ENCODE results near the gene PBX1.

DNA sequence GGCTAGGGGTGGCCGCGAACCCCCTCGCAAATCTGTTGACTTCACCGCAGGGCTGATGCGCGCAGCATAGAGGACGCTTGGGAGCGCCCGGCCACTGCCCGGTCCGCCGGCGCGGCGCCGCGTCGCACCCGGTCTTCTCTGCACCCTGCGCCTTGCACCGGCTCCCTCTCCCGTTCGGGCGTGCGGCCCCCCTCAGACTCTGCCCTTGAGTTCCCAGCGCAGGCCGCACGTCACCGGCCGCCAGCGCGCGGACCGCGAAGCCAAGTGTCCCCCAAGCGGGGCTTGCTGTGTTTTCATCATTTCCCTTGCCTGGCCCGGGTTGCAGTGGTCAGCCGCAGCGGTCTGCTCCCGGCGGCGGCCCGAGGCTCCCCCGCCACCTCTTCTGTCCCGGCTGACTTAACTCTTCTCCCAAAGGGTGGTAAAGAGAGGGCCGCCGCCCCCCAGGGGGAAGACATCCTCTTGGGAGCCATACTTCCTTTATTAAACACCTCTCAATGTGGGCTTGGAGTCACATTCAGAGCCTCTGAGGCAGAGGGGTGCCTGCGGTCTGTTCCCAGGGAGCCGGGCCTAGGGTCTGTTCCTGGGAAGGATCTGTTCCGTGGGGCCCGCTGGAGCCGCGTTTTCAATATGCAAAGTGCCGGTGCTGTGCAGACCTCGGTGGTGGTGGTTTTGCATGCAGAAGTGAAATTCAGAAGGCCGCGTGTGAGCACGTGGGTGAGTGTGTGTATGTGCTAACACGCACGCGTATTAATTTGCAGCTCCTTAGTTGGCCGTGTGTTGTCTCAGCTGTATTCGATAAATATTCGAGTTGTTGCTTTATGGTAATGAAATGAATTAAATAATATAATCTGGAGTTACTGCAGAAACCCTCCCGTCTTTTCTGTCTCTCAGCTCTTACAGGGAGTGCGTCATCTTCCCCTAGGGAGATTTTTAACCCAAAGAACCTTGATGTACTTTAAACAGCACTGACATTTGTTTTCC, 17.6 kb downstream of the PBX1 start:
- TF ChIP-seq POLR2AphosphoS5 (IDR thresholded peaks at IDR 0.05), result no peak
- no peak for TF ChIP-seq POLR2A (IDR thresholded peaks at IDR 0.05)
- TF ChIP-seq, protein P1, sequence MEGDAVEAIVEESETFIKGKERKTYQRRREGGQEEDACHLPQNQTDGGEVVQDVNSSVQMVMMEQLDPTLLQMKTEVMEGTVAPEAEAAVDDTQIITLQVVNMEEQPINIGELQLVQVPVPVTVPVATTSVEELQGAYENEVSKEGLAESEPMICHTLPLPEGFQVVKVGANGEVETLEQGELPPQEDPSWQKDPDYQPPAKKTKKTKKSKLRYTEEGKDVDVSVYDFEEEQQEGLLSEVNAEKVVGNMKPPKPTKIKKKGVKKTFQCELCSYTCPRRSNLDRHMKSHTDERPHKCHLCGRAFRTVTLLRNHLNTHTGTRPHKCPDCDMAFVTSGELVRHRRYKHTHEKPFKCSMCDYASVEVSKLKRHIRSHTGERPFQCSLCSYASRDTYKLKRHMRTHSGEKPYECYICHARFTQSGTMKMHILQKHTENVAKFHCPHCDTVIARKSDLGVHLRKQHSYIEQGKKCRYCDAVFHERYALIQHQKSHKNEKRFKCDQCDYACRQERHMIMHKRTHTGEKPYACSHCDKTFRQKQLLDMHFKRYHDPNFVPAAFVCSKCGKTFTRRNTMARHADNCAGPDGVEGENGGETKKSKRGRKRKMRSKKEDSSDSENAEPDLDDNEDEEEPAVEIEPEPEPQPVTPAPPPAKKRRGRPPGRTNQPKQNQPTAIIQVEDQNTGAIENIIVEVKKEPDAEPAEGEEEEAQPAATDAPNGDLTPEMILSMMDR (IDR thresholded peaks at IDR 0.05), result no peak
